Measurements from ENCODE around the gene NFYA.

The NFYA gene

DNA sequence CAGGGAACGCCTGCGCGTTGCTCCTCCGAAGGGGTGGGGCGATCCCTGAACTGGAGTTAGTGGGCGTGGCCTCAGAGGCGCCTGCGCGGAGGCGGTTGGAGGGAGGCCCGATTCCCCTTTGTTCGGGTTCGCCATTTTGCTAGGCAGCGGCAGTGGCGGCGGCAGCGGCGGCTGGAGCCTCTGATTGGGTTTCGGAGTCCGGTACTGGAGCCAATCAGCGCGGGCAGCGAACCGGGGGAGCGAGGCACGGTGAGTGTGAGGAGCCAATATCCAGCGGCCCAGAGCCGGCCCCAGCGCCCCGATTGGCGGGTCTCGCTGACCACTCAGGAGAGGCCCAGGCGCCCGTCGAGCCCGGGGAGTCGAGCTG is at the start of gene NFYA:
Gene NFYA (plus strand): TSS at position 139 of the 367 bp plus-strand sequence. CDS start 6,116 bp downstream, outside the sequence.
- DNase-seq, result no peak

DNA sequence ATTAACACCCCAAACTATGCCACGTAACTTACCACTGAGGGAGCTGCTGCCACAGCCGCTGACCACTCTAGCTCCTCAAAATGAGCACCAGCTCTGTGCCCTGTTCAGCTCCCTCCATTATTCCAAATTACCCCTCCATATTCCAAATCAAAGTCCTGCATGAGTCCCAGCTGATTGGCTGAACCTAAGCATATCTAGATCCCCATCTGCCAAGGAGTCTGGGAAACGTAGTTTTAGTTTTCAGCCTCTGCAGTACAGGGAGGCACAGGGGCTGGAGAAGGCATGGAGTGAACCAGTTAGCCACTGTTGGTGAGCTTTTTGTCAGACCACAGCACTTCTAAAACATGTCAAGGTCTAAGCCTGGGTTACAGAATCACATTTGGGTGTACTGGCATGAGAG is 49.7 kb upstream of the NFYA start:
- DNase-seq, result no peak

DNA sequence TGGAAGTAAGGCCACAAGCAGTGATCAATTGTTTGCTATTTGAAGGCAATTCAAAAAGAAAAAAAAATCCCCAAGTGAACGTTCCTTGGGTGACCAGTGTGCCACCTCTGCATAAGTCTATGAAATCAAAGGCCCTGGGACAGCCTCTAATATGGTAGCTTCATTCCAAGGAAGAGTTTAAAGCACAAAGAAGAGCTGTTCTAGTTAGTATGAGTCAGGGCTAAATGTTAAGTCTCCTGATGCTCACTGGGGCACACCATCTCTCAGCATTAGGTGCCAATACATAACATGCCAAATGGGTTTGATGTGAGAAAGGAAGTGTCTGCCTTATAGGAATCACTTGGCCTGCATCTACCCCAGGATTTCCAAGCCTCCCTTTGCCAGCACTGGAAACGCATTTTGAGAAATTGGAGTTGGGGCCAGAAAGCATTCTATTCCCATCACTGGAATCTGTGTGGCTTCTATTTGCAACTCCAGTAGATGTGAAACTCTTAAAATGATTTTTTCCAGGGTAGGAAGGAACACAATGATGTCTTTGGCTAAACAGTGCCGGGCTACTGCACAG is 46.7 kb upstream of the NFYA start:
- DNase-seq, result no peak

DNA sequence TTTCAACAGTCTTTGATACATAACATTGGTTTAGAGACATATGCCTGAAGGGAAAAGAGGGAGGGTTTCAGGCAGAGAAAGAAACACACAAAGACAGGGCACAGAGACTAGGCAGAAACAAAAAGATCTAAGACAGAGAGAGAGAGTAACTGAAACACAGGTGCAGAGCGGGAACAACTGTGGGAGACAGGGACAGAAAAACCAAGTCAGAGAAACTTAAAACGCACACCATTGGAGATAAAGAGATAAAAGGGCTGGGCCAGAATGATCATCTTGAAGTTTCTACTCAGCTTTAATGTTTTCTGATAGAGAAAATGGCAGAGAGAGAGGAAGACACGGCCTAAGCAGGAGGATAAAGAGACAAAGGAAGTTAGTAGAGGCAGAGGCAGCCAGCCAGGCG is 45.5 kb upstream of the NFYA start:
- DNase-seq, result no peak

GRCh38 chr6:41027799-41028560 is 44.8 kb upstream of the NFYA start:
- peak; percentile 71 for DNase-seq

DNA sequence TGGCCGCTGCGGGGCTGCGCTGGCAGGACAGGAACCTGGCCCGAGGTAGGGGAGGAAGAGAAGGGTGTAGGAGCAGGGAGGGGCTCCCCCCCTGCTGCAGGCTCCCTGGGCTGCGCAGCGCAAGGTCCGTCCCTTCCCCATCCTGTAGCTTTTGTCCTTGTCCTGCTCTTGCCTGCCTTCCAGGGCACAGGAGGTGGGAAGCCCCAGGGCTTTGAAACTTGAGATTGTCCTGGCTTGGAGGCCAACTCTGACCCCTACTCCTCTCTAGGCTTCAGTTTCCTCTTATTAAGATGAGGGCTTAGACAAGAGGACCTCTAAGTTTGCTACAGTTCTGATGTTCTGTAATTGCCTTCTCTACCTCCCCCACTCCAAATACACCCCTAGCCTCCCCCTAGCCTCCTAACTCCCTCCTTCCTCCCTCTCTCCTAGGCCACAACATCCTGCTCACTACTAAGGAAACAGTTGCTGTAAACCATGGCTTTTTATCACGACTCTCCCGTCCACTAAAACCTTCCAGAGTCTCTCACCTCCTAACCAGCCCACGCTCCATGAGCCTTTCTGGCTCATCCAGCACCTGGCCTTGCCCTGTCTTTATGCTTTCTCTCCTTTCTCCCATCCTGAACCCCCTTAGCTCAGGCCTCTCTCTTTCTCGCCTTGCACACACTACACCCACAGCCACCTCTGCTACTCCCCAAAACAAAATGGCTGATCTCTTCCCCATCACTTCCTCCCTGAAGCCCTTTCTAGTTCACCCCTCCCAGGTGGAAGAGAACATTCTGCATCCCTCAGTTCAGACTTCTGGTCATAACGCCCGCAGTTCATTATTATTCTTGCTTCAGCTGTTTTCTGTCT is 44.0 kb upstream of the NFYA start:
- no peak for DNase-seq

GRCh38 chr6:41032830-41033229 is 39.9 kb upstream of the NFYA start:
- no peak for DNase-seq

DNA sequence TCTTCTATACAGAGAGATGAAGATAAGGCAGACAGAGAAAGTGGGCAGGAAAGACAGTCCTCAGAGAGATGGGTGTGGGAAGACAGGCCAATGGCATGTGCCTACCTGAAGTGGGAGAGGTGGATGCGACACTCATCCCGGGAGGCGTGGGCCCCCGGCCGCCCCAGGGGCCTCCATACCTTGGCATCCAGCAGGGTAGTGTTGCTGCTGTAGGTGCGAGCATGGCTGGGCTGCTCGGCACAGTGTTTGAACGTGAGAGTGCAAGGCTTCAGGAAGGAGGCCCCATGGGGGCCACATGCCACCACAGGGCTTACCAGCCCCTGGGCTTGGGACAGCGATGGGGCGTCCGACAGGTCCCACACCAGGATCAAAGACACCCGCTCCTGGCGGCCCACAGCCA is 39.0 kb upstream of the NFYA start:
- no peak for DNase-seq

GRCh38 chr6:41036186-41036585 is 36.6 kb upstream of the NFYA start:
- no peak for DNase-seq

DNA sequence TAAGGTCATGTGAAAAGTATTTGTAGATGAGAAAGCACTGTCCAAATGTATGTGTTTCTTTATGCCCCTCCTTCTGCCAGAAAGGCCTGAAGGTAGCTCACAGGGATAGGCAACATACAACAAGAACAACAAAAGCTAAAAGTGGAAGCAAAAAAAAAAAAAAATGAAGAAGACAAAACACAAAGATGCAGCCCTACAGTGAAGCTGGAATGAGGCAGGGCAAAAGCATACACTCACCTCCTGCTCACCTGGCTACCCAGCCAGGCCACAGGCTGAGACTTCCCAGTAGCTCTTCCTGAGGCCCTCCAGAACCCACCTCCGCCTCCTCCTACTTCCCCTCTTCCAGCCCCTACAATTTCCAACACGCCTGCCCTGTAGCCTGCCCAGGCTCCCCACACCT is 36.2 kb upstream of the NFYA start:
- DNase-seq, result no peak

DNA sequence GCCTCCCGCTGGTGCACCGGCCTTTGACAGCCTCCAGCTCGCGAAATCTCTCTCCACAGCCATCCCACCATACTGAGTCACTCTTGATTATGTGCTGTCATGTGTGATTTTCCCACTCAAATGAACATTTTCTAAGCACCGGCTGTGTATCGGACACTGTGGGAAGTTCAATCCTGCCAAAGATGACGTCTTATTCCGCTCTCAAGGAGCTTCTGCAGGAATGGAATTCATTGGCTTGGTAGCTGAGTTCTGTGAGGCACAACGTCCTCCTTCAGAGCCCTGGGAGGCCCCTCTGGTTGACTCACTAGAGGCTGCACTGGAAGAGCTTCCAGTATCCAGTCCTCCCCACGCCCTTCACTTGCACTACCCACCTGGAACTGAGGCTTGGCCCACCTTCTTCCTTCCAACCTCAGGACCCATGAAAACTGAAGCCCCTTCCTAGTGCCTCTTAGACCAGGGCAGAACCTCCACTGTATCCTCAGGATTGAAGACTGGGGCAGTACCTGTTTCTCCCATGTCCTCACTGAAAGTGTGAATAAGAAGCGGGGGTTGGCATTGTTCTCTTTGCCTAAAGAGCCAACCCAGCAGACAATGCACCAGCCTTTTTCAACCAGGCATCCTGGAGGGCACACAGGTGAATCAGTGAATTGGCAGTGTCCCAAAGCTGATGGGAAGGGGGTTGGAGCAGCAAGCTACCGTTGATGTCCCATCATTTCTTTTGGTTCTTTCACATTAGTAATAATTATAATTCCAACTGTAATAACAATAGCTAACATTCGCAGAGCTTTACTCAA is 35.5 kb upstream of the NFYA start:
- no peak for DNase-seq

DNA sequence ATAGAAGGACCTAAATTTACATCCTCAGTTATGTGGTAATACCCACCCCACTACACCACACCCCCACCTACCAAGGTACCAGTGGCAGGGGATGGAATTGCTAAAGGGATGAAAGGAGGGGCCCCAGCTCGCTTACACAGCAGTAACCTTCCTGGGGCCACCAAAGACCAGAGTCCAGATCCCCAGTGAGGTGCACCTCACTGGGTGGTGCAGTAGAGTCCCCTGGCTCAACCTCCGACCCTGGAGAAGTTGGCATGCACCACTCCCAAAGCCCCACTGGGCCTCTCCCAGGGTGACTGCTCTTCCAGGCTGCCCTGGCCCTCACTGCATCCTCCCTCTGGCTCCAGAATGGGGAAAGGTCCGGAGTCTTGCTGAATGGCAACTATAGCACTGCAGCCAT is 34.6 kb upstream of the NFYA start:
- DNase-seq, result no peak

- DNase-seq, result peak; percentile 45
Observed at GRCh38 chr6:41039060-41039998, 33.4 kb upstream of the NFYA start, which contains the start of gene UNC5CL. UNC5CL (minus strand) TSS chr6:41039221; CDS start chr6:41035074, 4,147 bp downstream.

DNA sequence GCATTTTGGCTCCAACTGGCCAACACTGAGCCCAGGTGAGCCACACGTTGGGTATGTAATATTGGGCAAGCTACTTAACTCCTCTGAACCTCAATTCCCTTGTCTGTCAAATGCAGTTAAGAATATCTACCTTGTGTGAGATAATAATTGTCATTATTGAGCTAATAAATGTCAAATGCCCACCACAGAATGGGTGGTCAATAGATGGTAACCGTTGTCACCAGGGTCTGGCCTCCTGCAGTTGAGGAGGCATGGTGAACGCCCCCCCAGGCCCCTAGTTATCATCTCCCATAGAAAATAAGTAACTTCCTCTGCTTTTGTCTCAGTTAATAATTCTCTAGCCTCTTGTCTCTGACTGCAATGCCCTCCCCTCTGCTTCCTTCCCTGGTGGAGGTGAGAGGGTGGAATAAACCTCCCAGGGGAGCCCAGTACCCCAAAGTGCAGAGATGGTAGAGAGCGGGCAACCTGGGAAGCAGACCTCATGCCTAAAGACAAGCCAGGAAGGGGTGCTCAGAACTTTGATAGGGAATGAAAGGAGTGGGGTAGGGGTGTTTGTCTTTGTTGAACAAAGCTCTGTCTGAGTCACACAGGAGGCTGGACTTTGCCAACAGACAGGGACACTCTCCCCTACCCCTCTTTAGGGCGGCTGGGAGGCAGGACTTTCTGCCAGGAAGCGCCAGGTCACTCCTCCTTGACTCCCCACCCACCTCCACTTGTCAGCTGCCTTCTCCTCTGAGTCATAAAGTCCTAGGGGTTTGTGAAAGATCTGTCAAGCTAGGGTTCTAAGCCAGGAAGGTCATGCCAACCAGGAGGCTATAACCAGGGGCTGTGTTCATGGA is 32.5 kb upstream of the NFYA start:
- DNase-seq, result no peak

DNA sequence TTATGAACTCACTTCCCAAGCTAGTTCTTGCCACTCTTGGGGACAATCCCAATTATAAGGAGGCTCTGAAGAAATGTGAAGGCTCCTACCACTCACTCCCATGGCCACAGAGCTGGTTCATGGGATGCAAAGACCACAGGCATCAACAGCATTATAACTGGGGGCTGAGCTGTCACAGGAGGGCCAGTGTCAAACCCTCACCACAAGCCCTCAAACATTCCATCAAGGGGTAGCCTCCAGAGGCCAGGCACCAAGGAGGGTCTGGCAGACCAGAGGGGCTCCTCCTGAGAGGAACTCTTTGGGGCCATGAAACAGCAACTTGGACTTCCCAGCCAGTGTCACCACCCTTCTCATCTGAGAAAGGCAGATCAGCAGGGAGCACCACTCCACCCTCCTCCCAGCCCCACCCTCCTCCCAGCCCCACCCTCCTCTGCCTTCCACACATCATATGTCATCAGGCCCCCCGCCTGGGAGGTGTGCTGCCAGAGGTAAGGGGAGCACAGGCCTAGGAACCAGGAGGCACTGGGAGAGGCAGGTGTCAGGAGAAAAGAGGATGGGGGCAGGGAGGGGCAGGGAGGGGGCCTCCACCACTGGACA is 31.7 kb upstream of the NFYA start:
- DNase-seq, result no peak

DNA sequence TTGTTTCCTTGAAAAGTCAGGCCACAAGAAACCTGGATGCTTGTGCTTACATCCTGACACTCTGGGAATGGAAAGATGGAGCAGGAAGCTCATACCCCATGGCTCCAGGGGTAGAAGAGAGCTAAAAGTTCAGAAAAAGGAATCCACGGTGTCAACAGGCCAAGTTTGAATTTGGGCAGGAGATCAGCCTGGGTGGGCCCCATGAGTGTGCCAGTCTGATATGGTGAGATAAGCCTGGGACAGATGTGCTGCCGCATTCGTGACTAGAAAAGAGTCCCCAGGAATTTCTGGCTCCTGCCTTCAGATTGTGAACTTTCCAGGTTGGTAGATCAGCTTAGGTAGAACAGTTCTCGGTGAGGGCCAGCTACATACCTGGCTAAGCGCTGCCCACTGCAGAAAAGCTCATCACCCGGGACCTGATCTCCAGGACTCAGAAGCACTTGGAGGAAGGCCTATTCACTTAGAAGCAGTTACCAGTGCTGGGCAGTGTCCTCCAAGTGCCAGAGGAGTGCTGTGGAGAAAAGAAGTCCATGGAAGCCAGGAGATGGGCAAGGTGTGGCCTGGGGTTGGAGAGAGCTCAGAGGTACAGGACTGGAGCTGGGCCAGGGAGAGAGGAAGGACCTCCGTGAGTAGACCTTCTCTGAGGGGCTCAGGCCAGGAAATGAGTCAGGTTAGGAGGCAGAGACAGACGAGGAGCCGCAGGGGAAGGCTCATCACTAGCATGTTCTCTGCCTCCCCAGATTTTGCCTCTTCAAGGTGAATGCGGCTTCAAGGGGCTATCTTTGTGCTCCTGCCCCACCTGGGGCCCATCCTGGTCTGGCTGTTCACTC is 30.3 kb upstream of the NFYA start, which contains the start of gene TSPO2:
Gene TSPO2 (plus strand): TSS at position 242 of the 830 bp plus-strand sequence. CDS start 519 bp downstream, at position 761.
- no peak for DNase-seq

DNA sequence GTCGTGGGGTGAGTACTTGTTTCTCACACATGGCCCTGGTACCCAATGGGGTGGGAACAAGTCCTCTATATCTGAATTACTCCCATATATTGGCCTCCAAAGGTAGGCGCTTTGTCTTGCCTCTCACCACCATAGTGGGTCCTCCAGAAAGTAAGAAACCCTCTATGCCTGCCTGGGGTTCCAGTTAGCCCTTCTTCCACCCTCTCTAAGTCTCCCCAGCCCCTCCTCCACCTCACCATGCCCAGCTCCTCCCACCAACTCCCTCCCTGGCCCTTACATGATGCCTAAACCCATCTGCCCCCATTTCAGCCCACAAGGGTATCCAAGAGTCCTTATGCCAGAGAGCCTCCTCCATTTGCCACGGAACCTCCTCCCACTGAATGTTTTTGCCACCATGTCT is 29.6 kb upstream of the NFYA start:
- no peak for DNase-seq

DNA sequence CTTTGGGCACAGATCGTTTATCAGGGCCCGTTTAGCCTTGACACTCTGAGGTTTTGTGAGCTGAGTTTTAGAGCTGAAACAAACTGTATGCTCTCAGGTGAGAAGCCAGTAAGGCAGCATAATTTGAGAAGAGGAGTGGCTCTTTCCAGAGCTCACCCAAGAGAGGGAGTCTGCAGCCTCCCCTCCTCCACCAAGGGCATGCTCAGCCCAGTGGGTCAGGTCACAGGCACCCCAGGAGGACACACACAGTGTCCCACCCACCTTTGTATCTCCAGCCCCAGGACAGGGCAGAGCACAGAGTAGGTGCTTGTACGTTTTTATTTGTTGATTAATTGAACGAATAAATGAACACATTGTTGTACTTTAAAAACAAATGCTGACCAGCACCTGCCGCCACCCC is 27.1 kb upstream of the NFYA start:
- no peak for DNase-seq

GRCh38 chr6:41046084-41046483 is 26.7 kb upstream of the NFYA start:
- DNase-seq, result no peak
